ENCODE results near the gene SMPD2. TPM values are rescaled to one million over a fixed set of nuclear protein-coding genes. Genes with fewer than 3 reads are reported as not detected.

SMPD2 gene
- 17.8 and 20.5 TPM in 2 replicates for total RNA-seq

GRCh38 chr6:109440331-109441068 is at the start of gene SMPD2, which contains the start of gene PPIL6:
TSS of gene SMPD2 (plus strand) at chr6:109440724. CDS start at chr6:109441122, 398 bp downstream.
TSS of gene PPIL6 (minus strand) at chr6:109440628. CDS start at chr6:109440590, 38 bp downstream.

GRCh38 chr6:109455437-109456110 is 15.1 kb downstream of the SMPD2 start, which contains the start of gene MICAL1:
TSS of gene MICAL1 (minus strand) at chr6:109455772. CDS start at chr6:109454196, 1,576 bp downstream.

GRCh38 chr6:109482905-109483734 is 42.6 kb downstream of the SMPD2 start, which contains the start of gene ZBTB24:
TSS of gene ZBTB24 (minus strand) at chr6:109483219. CDS start at chr6:109482026, 1,193 bp downstream.

Other genes with a start within 250 kb of the SMPD2 start
- gene CD164, start 58.3 kb upstream of the SMPD2 start, total RNA-seq = 127 and 160 TPM in 2 replicates
- gene PPIL6, start 96 bp upstream of the SMPD2 start, total RNA-seq = 3.4 and 6.0 TPM in 2 replicates
- 10.9 and 25.8 TPM in 2 replicates for gene MICAL1, start 15.0 kb downstream of the SMPD2 start, total RNA-seq
- gene ZBTB24, start 42.5 kb downstream of the SMPD2 start, total RNA-seq = 5.8 and 7.7 TPM in 2 replicates

All from tracheal epithelial cell (primary cell).